ENCODE results near the gene RPH3AL. TPM values are rescaled to one million over a fixed set of nuclear protein-coding genes. Genes with fewer than 3 reads are reported as not detected.

The RPH3AL gene
- total RNA-seq, 2 experiments from 2014 or later, result 2.4 to 2.8 TPM

DNA sequence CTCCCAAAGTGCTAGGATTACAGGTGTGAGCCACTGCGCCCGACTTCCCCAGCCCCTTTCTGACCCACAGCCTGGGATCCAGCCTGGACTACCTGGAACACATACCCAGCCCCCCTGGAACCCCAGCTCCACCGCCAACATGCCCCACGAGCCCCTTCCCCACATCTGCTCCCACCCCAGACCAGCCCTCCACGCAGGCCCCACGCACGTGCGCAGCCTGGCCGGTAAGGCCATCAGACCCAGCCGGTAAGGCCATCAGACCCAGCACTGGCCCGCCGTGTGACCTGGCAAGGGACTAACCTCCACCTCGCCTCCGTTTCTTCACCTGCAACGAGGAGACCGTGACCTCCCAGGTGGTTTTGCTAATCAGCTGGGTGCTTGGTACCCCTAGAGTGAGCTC is 46.5 kb downstream of the RPH3AL start:
- ChIA-PET CTCF (no interaction called here), POLR2A (no interaction called here)
- Histone ChIP-seq H3K36me3 (ENCODE audit: insufficient read depth, low read length) (no peaks in the 10 kb centered on the region), H3K4me1 (ENCODE audit: insufficient read depth, low read length) (no peaks in the 10 kb centered on the region), H3K27ac (ENCODE audit: low read depth in 1 of 2, low read length in 2 of 2) (no peak overlapping the region), H3K4me3 (ENCODE audit: low read length) (no peak overlapping the region), H3K27me3 (ENCODE audit: control insufficient read depth in 1 of 2, insufficient read depth in 2 of 2, low read length in 2 of 2) (peaks cover 0 to 2% of the 10 kb centered on the region in 2 experiments), H3K9me3 (ENCODE audit: control insufficient read depth in 1 of 2, insufficient read depth in 1 of 2, low read length in 2 of 2) (no peaks in the 10 kb centered on the region)
- Mint-ChIP-seq H3K4me1 (ENCODE audit: low read depth) (no peaks in the 10 kb centered on the region), H3K36me3 (ENCODE audit: low read depth) (no peaks in the 10 kb centered on the region), H3K4me3 (no peak overlapping the region), H3K27me3 (peaks cover 6% of the 10 kb centered on the region), H3K27ac (no peak overlapping the region), H3K9me3 (no peaks in the 10 kb centered on the region)
- DNase-seq (no peak), ATAC-seq (ENCODE audit: poor library complexity) (no peak)
- intact Hi-C loops (cut with DNase I, micrococcal nuclease), result no loop called here
- TF ChIP-seq, protein P1, sequence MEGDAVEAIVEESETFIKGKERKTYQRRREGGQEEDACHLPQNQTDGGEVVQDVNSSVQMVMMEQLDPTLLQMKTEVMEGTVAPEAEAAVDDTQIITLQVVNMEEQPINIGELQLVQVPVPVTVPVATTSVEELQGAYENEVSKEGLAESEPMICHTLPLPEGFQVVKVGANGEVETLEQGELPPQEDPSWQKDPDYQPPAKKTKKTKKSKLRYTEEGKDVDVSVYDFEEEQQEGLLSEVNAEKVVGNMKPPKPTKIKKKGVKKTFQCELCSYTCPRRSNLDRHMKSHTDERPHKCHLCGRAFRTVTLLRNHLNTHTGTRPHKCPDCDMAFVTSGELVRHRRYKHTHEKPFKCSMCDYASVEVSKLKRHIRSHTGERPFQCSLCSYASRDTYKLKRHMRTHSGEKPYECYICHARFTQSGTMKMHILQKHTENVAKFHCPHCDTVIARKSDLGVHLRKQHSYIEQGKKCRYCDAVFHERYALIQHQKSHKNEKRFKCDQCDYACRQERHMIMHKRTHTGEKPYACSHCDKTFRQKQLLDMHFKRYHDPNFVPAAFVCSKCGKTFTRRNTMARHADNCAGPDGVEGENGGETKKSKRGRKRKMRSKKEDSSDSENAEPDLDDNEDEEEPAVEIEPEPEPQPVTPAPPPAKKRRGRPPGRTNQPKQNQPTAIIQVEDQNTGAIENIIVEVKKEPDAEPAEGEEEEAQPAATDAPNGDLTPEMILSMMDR (IDR thresholded peaks at IDR 0.05), result no peak

DNA sequence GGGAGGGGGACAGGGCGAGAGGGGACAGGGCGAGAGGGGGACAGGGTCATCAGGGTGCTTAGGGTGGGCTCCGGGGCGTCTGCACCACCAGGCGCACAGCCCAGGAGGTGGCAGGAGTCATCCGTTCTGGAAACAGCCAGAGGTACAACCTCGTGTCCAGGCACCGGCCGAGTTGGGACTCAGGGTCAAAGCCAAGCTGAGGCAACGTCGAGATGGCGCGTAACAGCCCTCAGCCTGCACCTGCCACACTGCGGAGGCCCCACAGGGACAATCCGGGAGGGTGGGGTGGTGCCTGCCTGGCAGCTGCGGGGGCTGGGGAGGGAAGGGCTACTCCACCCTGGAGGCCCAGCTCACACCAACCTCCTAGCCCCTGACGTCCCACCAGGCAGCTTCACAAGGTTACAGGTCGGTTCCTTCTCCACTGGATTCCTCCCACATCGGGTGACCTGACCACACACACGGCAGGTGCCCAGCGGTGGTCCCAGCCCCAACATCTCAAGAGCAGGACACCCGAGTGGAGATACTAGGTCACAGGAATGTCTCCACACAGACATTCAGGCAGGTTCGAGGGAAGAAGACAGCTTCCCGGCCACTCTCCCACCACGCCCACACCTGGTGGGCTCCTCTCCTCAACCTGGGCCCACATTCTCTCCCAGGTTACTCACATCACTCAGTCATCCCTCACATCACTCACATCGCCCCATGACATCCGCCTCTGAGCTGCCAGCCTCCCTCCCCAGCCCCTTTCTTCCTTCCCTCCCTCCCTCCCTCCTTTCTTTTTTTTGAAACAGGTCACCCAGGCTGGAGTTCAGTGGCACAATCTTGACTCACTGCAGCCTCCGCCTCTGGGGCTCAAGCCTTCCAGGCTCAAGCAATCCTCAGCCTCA is 47.3 kb downstream of the RPH3AL start:
- H3K27ac ChIP-seq (ENCODE audit: low read depth in 1 of 2, low read length in 2 of 2), result no peak overlapping the region
- H3K4me1 ChIP-seq (ENCODE audit: insufficient read depth, low read length), result no peaks in the 10 kb centered on the region
- Mint-ChIP-seq H3K9me3 (no peaks in the 10 kb centered on the region), H3K36me3 (ENCODE audit: low read depth) (no peaks in the 10 kb centered on the region), H3K4me3 (no peak overlapping the region), H3K27me3 (peaks cover 6% of the 10 kb centered on the region), H3K27ac (no peak overlapping the region), H3K4me1 (ENCODE audit: low read depth) (no peaks in the 10 kb centered on the region)
- no peak for DNase-seq
- H3K36me3 ChIP-seq (ENCODE audit: insufficient read depth, low read length), result no peaks in the 10 kb centered on the region
- no peak overlapping the region for H3K4me3 ChIP-seq (ENCODE audit: low read length)
- no peaks in the 10 kb centered on the region for H3K9me3 ChIP-seq (ENCODE audit: control insufficient read depth in 1 of 2, insufficient read depth in 1 of 2, low read length in 2 of 2)
- ChIA-PET CTCF (no interaction called here), POLR2A (no interaction called here)
- ATAC-seq (ENCODE audit: poor library complexity), result no peak
- intact Hi-C loops (cut with DNase I, micrococcal nuclease), result no loop called here
- peaks cover 0 to 2% of the 10 kb centered on the region in 2 experiments for H3K27me3 ChIP-seq (ENCODE audit: control insufficient read depth in 1 of 2, insufficient read depth in 2 of 2, low read length in 2 of 2)
- TF ChIP-seq, protein P1 (IDR thresholded peaks at IDR 0.05), result no peak

DNA sequence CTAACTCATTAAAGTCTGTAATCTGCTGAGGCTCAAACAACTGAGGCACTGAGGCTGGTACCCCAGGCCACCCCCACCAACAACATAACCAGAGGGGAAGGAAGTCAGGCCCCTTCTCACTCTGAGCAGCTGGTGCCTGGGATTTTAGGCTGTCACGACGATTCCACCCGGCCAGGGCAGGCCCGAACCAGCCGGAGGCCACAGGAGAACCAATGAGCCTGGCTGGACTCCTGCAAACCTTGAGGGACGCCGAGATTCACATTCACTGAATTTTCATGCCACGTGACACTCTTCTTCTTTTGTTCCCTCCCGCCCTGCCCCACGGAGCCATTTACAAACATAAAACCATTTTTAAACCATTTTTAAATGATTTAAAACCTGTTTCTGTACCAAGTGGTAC is 48.1 kb downstream of the RPH3AL start:
- Histone ChIP-seq H3K9me3 (ENCODE audit: control insufficient read depth in 1 of 2, insufficient read depth in 1 of 2, low read length in 2 of 2) (no peaks in the 10 kb centered on the region), H3K27me3 (ENCODE audit: control insufficient read depth in 1 of 2, insufficient read depth in 2 of 2, low read length in 2 of 2) (peaks cover 0 to 2% of the 10 kb centered on the region in 2 experiments), H3K36me3 (ENCODE audit: insufficient read depth, low read length) (no peaks in the 10 kb centered on the region), H3K4me3 (ENCODE audit: low read length) (no peak overlapping the region), H3K27ac (ENCODE audit: low read depth in 1 of 2, low read length in 2 of 2) (no peak overlapping the region), H3K4me1 (ENCODE audit: insufficient read depth, low read length) (no peaks in the 10 kb centered on the region)
- intact Hi-C loops (cut with DNase I, micrococcal nuclease), result no loop called here
- ATAC-seq (ENCODE audit: poor library complexity), result no peak
- H3K9me3 Mint-ChIP-seq, result no peaks in the 10 kb centered on the region
- TF ChIP-seq, protein P1 (IDR thresholded peaks at IDR 0.05), result no peak
- ChIA-PET CTCF (no interaction called here), POLR2A (no interaction called here)
- no peaks in the 10 kb centered on the region for H3K4me1 Mint-ChIP-seq (ENCODE audit: low read depth)
- H3K27me3 Mint-ChIP-seq, result peaks cover 6% of the 10 kb centered on the region
- no peak overlapping the region for H3K27ac Mint-ChIP-seq
- no peak overlapping the region for H3K4me3 Mint-ChIP-seq
- no peaks in the 10 kb centered on the region for H3K36me3 Mint-ChIP-seq (ENCODE audit: low read depth)
- DNase-seq, result no peak
